Measurements from ENCODE around the gene CDT1.
A peak's percentile ranks its signal among the peaks of the same experiment; 100 is the strongest.
"Not testable (repeated sequence)": the region's sequence is repeated elsewhere in the genome, so short reads cannot be mapped to it uniquely, and the experiment has no call there.

The CDT1 gene

GRCh38 chr16:88782454-88783390 is 20.9 kb upstream of the CDT1 start:
- peak; percentile 82 for FAIRE-seq
- peak; percentile 94 for DNase-seq (ENCODE audit: insufficient read length, low spot score)
- TF ChIP-seq POLR2A (IDR thresholded peaks at IDR 0.05; ENCODE audit: low read depth, low read length): no peak

GRCh38 chr16:88783391-88784073 is 20.1 kb upstream of the CDT1 start:
- TF ChIP-seq POLR2A (IDR thresholded peaks at IDR 0.05; ENCODE audit: low read depth, low read length): no peak
- DNase-seq (ENCODE audit: insufficient read length, low spot score): no peak
- no peak for FAIRE-seq

DNA sequence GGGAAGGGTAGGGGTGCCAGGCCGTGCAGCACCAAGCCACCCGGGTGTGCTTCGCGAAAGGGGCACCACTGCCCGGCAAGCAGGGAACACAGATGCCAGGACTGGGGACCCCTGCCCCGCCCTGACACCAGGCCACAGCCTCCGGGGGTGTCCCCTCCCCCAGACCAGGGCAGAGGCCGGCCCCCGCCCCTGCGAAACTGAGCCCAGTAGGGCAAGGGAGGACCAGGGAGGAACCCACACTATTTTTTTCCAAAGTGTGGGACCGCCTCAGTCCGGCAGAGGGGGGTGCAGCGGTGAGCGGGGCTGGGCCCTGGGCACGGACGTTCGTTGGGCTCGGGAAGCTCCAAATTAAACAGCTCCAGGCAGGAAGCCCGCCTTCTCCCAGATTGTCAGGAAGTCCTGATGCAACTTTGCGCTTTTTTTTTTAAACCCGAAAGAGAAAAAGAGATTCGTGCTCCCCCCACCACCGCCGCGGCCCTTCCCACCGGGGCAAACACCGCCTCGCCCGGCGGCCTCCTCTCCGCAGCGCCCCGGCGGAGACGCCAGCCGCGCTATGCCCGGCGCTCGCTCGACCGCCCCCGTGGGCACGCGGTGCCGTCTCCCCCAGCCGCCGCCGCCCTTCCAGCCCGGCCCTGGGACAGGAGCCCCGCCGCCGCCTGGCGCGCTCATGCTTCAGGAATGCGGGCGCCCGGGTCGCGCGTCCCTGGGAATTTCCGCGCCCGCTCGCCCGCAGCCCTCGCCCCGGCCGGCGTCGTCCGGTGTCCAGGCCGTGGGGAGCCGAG is 19.3 kb upstream of the CDT1 start:
- FAIRE-seq: no peak
- DNase-seq (ENCODE audit: insufficient read length, low spot score): no peak

GRCh38 chr16:88784856-88785105 is 18.8 kb upstream of the CDT1 start:
- no peak for TF ChIP-seq POLR2A (IDR thresholded peaks at IDR 0.05; ENCODE audit: low read depth, low read length)
- FAIRE-seq (no peak), DNase-seq (ENCODE audit: insufficient read length, low spot score) (no peak)

More for the DNA sequence above, 19.3 kb upstream of the CDT1 start:
- peak; percentile 43 for TF ChIP-seq POLR2A (IDR thresholded peaks at IDR 0.05; ENCODE audit: low read depth, low read length)

- DNase-seq (ENCODE audit: insufficient read length, low spot score) (no peak), FAIRE-seq (no peak)
- peak; percentile 97 for TF ChIP-seq POLR2A (IDR thresholded peaks at IDR 0.05; ENCODE audit: low read depth, low read length)
Measured at GRCh38 chr16:88785106-88785924, 18.3 kb upstream of the CDT1 start, which contains the start of gene PIEZO1. TSS of gene PIEZO1 (minus strand) at chr16:88785220. CDS start at chr16:88784964, 256 bp downstream.

DNA sequence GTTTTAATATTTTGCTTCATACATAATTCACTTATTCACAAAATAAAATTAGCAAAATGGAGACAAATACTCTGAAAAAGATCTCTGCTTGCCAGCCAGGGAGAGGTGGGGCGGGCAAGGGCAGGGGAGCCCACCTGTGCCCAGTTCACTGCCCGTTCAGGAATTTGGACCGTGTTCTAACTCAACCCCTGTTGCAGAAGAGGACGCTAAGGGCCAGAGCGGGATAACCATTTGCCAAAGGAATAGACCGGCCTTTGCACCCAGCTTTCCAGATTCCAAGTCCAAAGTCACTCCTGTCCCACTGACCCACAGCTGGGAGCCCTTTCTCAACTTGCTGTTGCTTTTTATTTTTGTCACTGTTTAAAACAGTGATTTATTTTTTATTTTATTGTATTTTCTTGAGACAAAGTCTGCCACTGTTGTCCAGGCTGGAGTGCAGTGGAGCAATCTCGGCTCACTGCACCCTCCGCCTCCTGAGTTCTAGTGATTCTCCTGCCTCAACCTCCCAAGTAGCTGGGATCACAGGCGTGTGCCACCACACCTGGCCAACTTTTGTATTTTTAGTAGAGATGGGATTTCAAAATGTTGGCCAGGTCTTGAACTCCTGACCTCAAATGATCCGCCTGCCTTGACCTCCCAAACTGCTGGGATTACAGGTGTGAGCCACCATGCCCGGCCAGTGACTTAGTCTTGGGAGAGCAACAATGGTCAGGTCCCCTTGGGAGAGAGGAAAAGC is 15.8 kb upstream of the CDT1 start:
- FAIRE-seq: no peak
- no peak for TF ChIP-seq POLR2A (IDR thresholded peaks at IDR 0.05; ENCODE audit: low read depth, low read length)
- DNase-seq (ENCODE audit: insufficient read length, low spot score): no peak

DNA sequence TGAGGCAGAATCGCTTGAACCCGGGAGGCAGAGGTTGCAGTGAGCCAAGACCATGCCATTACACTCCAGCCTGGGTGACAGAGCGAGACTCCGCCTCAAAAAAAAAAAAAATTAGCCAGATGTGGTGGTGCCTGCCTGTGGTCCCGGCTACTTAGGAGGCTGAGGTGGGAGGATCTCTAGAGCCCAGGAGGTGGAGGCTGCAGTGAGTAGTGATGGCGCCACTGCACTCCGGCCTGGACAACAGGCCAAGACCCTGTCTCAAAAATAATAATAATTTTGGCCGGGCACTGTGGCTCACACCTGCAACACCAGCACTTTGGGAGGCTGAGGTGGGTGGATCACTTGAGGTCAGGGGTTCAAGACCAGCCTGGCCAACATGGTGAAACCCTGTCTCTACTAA is 14.8 kb upstream of the CDT1 start:
- not testable (repeated sequence) for DNase-seq (ENCODE audit: insufficient read length, low spot score); FAIRE-seq

DNA sequence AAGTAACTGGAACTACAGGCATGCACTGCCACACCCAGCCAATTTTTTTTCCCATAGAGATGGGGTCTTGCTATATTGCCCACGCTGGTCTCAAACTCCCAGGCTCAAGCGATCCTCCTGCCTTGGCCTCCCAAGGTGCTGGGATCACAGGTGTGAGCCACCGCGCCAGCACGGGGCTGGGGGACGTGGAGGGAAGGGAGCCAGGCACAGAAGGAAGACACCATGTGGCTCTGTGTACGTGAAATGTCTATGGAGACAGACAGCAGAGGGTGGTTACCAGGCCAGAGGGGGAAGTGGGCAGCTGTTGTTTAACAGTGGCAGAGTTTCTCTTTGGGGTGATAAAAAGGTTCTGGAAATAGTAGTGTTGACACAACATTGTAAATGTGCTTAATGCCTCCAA is 14.0 kb upstream of the CDT1 start:
- no peak for DNase-seq (ENCODE audit: insufficient read length, low spot score)
- no peak for FAIRE-seq
- no peak for TF ChIP-seq POLR2A (IDR thresholded peaks at IDR 0.05; ENCODE audit: low read depth, low read length)

GRCh38 chr16:88790312-88791211 is 13.0 kb upstream of the CDT1 start:
- DNase-seq (ENCODE audit: insufficient read length, low spot score) (no peak), FAIRE-seq (no peak)
- no peak for TF ChIP-seq POLR2A (IDR thresholded peaks at IDR 0.05; ENCODE audit: low read depth, low read length)

DNA sequence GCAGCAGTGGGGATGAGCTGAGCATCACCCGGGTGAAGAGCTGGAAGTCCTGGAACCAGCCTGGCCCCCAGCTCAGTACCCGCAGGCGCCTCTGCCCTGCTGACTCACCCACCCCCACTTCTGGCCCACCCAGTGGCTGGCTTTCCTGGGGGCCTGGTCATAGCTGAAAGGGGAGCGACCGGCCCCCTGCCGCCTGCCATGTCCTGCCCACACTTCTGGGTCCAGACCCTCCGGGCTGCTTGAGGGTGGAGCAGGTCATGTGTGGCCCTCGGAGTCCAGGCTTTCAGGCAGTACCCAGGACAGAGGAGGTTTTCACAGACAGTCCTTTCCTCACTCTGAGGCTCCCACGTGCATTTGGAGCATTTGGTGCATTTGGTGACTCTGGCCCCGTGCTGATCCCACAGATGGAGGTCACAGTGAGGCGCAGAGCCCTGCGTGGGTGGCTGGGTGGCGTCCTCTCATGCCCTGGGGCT is 11.5 kb upstream of the CDT1 start:
- no peak for TF ChIP-seq POLR2A (IDR thresholded peaks at IDR 0.05; ENCODE audit: low read depth, low read length)
- no peak for DNase-seq (ENCODE audit: insufficient read length, low spot score)
- FAIRE-seq: no peak

DNA sequence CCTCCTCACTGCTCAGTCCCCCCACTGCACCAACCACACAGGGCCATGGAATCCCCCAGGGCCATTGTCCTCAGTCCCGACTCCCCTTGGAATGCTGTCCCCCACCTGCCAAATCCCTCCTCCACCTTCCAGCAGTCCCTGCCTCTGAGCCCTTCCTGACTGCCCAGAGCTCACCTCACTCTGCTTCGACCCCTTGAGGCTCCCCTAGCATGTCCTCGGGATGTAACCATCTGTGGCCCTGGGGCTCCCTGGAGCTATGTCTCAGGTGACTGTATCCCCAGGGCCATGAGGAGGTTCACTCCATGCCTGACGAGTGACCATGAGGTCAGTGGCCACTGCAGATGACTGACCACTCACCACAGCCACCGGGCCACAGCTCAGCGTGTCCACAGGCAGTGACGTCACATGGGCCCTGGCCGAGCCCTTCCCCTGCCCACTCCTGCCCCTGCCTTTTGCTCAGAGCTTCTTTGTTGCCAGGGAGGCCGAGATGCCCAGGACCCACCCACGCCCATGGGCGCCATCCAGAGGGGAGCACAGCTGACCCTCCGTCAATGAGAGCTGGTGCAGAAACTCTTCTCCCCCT is 10.8 kb upstream of the CDT1 start:
- DNase-seq (ENCODE audit: insufficient read length, low spot score) (no peak), FAIRE-seq (no peak)
- TF ChIP-seq POLR2A (IDR thresholded peaks at IDR 0.05; ENCODE audit: low read depth, low read length): no peak
